ENCODE data around the gene LRMDA.

The LRMDA gene

DNA sequence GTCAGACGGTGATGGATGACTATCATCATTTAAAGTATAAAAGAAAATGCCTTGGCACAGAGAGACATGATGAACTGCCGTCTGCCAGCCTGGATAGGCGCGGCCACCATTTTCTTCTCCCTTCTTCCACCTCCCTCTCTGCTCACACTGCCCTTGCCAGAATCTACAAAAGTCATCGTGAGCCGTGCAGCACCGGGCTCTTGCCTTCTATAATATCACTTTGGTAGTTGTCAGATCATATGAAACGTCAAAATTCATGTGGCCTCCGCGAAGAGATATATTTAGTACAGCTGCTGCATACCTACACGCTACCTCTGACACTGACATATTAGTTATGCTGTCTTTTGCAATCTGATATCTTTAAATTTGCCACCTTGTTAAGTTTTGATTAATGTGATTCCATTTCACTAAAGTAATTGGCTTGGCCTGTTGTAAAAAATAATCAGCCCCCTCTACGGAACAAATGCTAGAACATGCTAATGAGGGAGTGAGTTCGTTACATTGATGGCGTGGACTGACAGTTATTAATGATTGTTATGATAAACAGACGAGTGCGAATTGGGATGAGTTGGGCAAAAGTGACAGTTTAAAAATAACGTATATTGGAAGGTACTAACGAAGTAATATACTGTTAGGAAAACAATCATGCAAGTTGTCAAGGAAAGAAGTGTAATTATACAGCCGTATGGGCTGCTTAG, 214.9 kb downstream of the LRMDA start:
- DNase-seq (ENCODE audit: low read depth), result no peak

DNA sequence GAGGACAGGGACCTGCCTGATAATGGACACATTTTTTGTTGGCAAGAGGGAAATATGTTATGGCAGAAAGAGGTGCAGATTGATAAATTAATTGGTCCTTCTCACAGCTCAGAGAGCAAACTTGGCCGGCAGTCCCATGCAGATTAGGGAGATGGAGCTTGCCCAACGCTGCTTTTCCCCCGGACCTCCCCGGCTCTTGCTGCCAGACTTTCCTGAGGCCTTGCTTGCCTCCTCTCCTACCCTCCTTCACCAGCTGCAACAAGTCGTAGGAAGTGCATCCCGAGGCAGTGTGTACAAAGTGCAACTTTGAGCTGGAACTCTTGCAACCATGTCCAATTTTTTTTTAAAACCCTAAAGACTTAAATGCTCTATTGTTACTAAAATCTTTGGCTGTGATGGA, 215.5 kb downstream of the LRMDA start:
- DNase-seq (ENCODE audit: low read depth), result no peak

DNA sequence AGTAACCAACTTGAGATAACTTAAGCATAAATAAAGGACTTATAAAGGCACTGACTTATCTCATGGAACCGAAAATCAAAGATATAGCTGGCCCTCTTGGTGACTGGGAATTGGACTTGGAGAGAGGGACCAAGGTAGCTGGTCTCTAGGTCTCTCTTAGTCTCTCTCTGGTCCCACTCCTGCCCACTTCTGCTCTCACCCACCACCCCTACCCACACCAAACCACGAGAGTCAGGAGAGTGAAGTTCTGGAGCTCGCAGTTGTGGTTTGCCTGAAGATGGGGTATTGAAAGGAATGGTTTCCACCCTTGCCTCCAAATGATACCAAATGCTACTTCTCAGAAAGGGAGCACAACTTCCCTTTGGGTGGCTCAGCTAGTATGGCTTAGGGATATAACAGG, 216.3 kb downstream of the LRMDA start:
- DNase-seq (ENCODE audit: low read depth), result no peak

DNA sequence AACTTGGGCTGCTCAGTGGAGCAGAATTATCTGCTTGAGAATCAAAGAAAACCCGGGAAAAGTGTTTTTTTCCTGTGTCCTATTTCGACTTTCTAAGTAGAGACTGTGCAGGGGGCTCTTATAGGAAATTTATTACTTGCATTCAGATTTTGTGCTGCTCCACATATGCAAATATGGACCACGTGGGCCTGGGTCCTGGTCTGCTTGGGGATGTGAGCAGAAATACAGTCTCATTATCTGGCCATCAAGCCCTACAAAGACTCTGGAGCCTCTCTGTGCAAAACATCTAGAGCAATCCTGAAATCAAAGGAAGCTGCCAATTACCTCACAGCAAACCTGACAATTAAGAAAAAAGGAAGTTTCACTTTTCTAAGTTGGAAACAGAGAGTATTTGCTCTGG, 216.9 kb downstream of the LRMDA start:
- DNase-seq (ENCODE audit: low read depth), result no peak

DNA sequence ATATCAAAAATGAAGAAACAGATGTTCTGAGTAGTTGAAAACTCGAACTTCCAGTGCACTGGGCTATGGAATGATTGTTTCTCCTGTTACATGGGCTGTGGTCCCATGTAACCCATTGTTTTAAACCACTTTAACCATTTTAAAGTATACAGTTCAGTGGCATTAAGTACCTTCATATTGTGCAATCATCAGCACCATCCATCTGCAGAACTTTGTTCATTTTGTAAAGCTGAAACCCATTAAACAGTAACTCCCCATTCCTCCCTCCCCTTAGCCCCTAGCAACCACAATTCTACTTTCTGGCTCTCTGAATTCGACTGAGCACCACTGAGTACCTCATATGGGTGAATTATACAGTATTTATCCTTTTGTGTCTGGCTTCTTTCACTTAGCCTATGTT, 217.4 kb downstream of the LRMDA start:
- DNase-seq (ENCODE audit: low read depth), result no peak

DNA sequence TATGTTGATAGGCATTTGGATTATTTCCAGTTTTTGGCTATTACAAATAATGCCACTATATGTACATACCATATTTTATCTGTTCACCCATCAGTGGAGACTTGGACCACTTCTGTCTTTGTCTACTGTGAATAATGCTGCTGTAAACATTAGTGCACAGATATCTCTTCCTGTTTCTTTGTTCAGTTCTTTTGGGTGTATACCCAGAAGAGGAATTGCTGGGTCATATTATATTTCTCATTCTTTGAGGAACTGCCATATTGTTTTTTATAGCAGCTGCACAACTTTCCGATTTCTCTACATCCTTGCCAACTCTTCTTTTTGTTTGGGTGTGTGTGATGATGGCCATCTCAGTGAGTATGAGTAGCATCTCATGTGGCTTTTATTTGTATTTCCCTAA, 218.0 kb downstream of the LRMDA start:
- no peak for DNase-seq (ENCODE audit: low read depth)

DNA sequence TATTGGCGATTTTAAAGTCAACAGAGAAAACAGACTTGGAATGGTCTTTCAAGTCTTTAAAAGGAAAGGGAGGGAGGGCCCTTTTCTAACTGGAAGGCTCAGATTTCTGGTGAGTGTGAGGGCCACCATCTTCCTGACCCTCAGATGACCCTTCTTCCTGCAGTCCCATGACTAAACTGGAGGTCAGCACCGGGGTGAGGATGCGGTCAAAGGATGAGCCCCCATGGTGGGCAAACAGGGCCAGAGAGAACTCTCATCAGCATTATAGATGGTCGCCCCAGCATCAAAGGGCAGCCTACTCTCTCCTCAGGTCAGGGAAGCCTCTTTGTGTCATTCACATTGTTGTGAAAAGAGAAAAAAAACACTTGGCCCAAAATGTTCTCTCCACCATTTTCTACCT, 219.2 kb downstream of the LRMDA start:
- DNase-seq (ENCODE audit: low read depth), result no peak

DNA sequence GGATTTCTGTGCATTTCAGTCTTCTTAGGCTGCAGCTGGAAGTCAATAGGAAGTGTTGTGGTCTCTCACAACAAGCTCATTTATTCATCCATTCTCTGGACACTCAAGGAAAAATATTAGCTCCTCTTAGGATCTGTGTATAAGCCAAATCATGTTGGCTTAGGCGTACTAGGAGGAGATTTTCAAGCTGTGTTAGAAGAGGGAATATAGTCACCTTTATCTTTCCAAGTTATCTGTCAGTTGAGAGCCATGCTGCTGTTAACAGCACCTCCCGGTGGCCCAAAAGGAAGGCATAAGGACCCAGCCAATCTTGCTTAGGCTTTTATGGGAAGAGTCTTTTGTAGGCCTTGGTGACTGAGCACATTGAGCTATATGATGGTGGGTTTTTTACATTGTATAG, 220.0 kb downstream of the LRMDA start:
- DNase-seq (ENCODE audit: low read depth), result no peak

DNA sequence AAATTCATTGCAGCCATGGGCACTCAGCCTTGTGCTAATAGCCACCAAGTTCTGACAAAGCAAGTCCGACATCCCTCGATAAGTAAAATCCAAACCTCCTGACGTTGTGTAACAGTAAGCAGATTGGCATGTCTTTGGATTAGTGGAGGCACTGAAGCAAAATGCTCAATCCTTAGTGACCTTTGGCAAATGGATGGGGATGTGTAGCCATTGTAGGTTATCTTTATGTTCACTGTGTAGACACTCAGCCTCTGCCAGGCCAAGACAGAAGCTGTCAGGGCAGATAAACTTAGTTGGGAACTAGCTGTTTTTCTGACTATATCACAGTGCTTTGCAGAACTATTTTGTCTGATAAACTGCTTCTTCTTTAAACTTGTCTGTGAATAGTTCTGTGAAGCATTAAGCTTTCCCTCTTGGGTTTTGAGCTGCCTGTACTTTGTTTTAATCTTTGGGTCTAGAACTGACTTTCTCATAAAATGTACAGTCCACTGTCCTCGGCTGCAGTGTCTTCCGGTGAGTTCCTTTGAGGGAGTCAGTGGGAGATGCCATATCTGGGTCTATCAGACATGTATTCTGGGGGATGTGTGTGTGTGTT, 220.8 kb downstream of the LRMDA start:
- no peak for DNase-seq (ENCODE audit: low read depth)

DNA sequence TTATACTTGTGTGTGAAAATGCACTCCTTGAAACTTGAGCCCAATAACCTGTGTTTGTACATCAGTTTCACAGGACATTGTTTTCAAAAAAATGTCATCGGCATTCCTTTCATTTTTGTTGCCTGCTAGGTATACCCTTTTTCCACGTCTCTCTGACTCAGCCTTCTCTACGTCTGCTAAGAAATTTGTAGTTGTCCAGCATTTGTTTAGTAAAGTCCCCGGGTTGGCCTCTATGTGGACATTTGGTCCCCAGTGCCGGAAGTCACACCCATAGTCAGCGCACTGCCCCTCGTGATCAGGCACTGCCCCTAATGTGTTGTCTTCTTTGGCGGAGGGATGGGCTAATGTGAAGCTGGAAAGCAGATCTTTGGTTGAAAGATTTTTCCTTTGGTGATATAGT, 222.3 kb downstream of the LRMDA start:
- DNase-seq (ENCODE audit: low read depth), result no peak

DNA sequence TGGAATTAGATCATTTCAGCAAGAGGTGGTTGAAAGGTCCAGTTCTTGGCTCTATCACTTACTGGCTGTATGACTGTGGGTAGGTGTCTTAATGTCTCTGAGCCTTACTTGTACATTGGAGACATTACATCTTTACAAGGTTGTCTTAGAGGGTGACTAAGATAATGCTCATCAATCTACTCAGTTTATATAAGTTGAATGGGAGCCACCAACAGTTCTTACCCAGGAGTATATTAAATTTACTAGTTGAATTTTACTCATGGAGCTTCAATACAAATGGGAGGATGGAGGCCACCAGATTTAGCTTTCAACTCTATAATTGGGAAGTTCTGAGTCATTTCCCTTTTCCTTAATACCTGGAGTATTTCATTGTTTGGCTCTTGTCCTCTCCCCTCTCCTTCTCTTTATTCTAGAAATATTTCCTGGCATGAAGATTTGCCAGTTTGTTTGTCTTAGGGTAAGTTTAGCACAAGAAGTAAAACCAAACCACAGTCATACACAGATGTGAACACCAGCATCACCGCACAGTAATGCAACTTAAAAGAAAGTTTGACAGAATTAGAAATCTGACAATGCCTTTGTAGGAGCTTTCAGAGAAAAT, 222.8 kb downstream of the LRMDA start:
- no peak for DNase-seq (ENCODE audit: low read depth)

DNA sequence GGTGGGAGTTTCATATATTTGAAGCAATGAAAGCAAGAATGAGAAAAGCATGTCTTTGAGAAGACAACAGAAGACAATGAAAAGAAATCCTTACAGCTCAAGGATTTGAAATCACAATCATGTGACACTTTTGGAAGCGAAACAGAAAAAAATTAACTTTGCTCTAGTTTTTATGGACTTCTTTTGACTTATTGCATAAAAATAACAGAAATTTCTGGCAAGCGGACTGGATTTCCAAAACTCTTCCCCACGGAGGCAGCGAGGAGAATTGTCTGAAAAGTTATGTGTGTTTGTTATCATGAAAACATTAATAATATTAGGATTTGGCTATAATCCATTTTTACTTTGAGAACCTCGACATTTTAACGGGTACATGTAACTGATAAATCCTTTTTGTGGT, 223.3 kb downstream of the LRMDA start:
- DNase-seq (ENCODE audit: low read depth), result no peak

DNA sequence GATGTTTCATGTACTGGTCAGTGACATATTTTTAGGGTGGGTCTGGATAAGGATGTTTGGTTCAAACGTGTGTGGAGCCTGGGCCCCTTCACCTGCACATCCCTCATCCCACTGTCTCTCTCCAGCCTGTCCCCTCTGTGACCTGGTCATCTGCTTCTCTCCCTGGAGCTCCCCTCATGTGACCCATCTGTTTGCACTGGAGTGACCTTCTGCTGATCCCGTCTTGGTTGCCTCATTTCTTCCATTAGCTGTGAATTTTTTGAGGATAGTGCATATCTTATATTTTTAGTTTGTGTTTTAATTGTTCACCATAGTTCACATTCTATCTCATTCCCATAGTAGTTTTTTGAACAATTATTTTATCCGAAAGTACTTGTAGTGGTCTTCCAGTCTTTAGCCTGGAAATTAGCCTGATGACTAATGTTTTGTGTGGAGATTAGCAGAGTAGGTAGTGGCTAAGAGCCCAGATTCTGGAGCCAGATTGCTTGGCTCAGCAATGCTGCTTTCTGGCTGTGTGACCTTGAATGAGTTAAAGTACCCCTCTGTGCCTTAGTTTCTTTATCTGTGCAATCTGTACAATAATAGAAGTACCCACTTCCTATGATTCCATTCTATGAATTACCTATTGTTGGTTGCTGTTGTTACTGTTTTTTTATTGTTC, 224.5 kb downstream of the LRMDA start:
- DNase-seq (ENCODE audit: low read depth), result no peak

DNA sequence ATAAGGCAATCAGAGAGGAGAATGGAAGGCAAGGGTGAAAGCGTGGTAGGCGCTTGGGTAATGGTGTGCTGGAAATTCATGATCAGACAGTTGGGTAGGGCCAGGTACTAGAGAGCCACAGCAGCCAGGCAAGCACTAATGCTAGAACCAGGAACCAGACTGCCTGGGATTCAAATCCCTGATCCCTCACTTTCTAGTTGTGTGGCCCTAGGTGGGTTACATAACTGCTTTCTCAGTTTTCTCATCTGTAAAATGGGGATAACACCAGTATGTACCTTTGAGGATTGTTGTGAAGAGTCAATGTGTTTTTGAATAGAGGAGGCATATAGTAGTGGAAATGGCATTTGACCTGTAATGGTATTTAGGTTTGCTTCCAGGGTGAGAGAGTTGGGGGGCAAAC, 225.9 kb downstream of the LRMDA start:
- DNase-seq (ENCODE audit: low read depth), result no peak

DNA sequence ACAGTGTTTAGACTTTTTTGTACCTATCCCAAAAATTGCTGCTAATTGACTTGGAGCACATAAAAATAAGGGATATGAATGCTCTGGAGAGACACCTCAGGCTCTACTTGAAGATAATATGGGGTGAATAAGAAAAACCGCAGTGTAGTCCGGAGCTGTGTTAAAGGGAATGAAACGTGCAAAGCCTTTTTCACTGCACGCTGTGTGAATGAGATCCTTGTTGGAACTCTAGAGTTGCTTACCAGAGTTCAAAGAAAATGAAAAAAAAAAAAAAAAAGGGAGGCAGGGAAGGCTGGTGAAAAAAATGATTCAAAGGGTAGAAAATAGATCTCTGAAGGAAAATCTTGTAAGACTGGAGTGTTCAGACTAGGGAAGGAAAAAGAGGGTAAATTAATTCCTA, 226.6 kb downstream of the LRMDA start:
- DNase-seq (ENCODE audit: low read depth), result no peak

DNA sequence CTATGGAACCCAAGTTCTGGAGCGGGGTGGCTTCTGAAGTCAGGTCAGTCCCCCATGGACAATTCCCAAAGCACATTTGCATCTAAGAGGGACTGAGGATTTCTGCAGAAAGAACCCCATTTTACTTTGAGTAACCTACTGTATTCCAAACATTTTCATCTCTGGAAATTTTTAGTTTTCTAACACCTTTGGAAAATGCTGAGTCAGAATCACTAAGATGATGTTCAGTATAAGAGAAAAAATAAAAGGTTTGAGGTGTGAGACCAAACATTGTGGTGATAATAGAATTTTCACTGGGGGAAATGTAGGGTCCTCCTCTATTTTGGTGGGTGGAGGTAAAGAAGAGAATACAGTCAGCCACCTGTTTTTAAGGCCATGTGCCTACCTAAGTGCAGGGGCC, 227.1 kb downstream of the LRMDA start:
- DNase-seq (ENCODE audit: low read depth), result no peak

DNA sequence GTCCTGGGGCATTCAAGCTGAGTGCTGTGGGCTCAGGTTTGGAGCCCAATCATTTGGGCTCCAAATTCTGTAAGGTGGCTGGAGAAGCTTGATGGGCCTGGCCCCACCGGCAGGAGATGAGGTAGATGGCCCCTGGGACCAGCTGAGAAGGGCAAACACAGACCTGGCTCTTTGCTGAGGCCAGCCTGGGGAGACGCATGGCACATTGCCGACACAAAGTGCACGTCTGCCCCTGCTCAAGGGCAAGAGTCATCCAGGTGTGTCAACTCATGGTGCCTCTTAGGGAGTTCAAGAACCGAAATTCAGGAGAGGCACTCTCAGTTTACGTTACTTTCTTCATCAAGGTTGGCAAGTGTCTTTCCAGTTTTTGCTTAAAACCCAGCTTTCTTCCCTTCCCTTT, 227.5 kb downstream of the LRMDA start:
- no peak for DNase-seq (ENCODE audit: low read depth)

DNA sequence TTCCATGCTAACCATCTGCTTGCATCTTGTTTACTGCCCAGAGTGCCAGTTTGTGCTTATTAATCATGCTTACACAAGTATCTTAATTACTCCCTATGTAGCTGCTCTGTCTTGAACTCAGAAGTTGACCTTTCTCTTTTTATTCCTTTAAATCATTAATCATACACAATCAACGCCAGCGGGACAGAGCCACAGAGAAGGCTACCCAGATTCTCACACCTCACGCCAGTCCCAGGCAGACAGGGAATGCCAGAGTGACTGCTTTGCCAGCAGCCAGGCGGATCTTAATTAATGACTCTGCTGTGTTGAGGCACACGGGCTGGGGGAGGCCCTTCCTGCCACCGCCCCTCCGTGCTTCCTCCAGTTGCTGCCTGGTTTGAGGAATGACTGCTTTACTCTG, 229.4 kb downstream of the LRMDA start:
- no peak for DNase-seq (ENCODE audit: low read depth)

DNA sequence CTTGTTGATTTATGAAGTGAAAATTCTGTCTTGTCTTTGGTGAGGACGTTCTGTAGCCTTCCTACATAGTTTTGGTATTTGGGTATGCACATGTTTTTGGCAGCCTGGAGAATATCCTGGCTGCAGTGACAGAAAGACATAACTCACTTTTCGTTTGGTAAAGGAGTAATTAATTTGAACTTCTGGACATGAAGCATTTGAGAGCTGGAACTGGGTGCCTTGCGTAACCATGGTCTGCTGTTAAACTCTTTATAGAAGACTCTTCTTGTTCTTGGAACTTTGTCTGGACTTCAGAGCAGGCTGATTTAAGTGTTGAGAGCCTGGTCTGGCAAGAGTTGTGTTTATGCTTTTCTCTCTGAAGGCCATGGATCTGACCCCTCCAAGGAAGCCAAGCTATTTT, 231.3 kb downstream of the LRMDA start:
- no peak for DNase-seq (ENCODE audit: low read depth)

DNA sequence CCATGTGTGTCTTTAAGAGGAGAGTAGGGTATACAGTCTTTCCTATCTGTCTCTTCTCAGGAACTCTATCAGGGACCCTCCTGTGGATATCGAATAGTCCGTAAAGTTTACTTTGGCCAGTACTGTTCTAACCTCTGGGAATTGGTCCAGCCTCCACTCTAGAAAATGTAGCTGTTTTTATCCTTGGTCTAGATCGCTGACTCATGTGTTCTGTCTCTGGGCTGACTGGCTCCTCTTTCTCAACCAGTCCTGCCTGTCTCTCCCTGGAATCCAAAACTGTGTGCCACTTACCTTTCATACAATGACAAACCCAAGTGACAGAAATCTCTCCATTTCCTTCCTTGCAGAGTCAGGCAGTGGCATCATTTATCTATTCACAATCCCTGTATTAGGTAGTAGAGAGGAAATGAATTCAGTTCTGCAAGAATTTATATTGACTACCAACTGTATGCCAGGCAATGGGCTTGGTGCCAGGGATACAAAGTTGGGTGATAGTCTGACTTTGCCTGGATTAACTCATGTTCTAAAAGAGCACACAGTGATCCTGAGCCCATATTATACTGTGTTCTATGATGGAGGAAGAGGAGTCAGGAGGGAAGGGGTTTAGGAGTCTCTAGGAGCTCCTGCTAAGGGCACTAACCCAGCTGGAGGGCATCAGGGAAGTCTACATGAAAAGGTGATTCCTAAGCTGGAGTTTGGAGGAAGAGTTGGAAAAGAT, 232.7 kb downstream of the LRMDA start:
- no peak for DNase-seq (ENCODE audit: low read depth)

DNA sequence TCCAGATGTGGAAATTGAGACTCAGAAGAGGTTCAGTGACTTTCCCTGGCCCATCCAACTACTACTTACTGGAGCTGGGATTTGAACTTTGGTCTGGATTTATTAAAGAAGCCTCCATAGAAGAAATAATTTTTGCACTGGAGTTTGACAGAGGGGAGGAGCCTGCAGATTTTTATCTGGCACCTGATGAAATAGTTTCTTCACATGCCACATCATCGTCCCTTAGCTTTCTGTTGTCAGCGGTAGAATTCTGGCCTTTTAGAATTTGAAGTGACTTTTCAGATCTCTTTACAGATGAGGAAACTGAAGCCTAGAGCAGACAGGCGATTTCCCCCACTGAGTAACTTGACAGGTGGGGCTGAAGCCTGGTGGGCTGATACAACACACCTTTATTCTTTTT, 233.5 kb downstream of the LRMDA start:
- no peak for DNase-seq (ENCODE audit: low read depth)

DNA sequence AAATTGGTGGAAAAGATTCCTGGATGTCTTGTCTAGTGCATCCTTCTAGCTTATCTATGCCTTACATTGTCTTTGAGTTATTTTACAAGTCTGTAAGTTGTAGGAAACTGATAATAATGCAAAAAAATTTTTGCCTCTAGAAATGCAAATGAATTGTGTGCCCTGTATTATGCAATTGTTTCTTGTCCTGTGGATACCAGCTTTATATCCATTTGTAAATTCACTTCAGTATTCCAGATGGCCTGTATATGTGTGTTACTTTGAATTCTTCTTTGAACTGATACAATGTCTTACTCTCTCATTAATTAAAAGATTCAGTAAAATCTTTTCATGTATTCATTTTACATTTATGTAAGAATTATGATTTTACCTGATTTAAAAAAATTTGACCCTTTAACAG, 234.3 kb downstream of the LRMDA start:
- no peak for DNase-seq (ENCODE audit: low read depth)

Data from activated T-helper 9 cell treated with anti-CD3 and anti-CD28 coated beads, Interleukin-2, amount 50 U/mL, for 16 hours (primary cell).